Stomach (tissue), 4 donors: Measurements from ENCODE around the gene NRIP1.

ENCODE experiments used
- CTCF ChIP-seq, 7 experiments: fragments of 450-650 bp in 4 of 7; fragments of 200-600 bp in 3 of 7; sonication (generic) in 3 of 7; IDR thresholded peaks; one replicate each; pipeline ENCODE4 v1.5.1; 2016 to 2019; ENCODE audit warnings: antibody characterized with exemption in 7 of 7, control low read depth in 2 of 7, mild to moderate bottlenecking in 1 of 7
- EP300 ChIP-seq: sonication (generic); formaldehyde crosslinking; IDR thresholded peaks from one replicate; pipeline ENCODE4 v1.6.1; 2017; ENCODE audit warnings: antibody characterized with exemption
- POLR2A ChIP-seq, 4 donors: fragments of 450-650 bp; IDR thresholded peaks; one replicate each; pipeline ENCODE4 v1.6.1; 2016; ENCODE audit warnings: antibody characterized with exemption in 4 of 4, control low read depth in 2 of 4, mild to moderate bottlenecking in 1 of 4, moderate library complexity in 1 of 4
- POLR2AphosphoS5 ChIP-seq, 3 donors: sonication (generic); formaldehyde crosslinking; IDR thresholded peaks; one replicate each; pipeline ENCODE4 v1.6.1; 2016; ENCODE audit warnings: antibody characterized with exemption in 3 of 3

GRCh38 chr21:15108801-15109200 lies 44.0 kb upstream of the NRIP1 start:
- TF ChIP-seq POLR2AphosphoS5 (IDR thresholded peaks at IDR 0.05) (no peak), EP300 (no peak), CTCF (IDR thresholded peaks at IDR 0.05) (no peak), POLR2A (IDR thresholded peaks at IDR 0.05) (no peak)
